Measurements from ENCODE around the gene LARGE1.

The LARGE1 gene

DNA sequence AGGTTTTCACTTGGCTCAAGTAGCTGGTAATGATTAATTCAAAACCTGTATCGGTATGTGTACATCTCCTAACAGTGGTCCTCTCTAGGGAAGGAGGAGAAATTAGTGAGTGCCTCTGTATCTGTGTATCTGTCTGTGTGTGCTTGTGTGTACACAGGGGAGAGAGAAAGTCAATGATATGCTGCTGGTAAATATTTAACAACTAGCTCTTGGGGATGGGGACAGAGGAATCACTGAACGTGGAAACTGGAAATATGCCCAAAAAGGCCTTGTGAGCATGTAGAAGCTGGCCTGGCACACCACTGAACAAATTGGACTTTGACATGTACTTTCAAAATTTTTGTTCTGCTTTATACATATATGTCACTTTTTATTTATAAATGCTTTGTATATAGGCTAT is 648.1 kb downstream of the LARGE1 start:
- TF ChIP-seq REST (IDR thresholded peaks at IDR 0.05; ENCODE audit: low read depth): no peak
- no peak for TF ChIP-seq FOXM1 (IDR thresholded peaks at IDR 0.05; ENCODE audit: borderline replicate concordance, low read depth)
- TF ChIP-seq USF1 (IDR thresholded peaks at IDR 0.05): no peak
- TF ChIP-seq CEBPB (IDR thresholded peaks at IDR 0.05): no peak
- no peak for TF ChIP-seq YY1 (IDR thresholded peaks at IDR 0.05; ENCODE audit: low read depth)
- TF ChIP-seq CREB1 (IDR thresholded peaks at IDR 0.05; ENCODE audit: low read depth): no peak
- no peak for TF ChIP-seq RAD21 (IDR thresholded peaks at IDR 0.05; ENCODE audit: low read depth)
- no peak for TF ChIP-seq TAF1 (IDR thresholded peaks at IDR 0.05; ENCODE audit: low read depth)
- no peak for TF ChIP-seq NFIC (IDR thresholded peaks at IDR 0.05)
- TF ChIP-seq TEAD4 (IDR thresholded peaks at IDR 0.05): no peak
- no peak for TF ChIP-seq ZBTB7A (IDR thresholded peaks at IDR 0.05; ENCODE audit: low read depth)
- TF ChIP-seq EP300 (IDR thresholded peaks at IDR 0.05; ENCODE audit: borderline replicate concordance): no peak
- no peak for TF ChIP-seq MAX (IDR thresholded peaks at IDR 0.05)
- TF ChIP-seq EGR1 (IDR thresholded peaks at IDR 0.05): no peak
- TF ChIP-seq TCF12 (IDR thresholded peaks at IDR 0.05; ENCODE audit: low read depth): no peak

- TF ChIP-seq MAX (IDR thresholded peaks at IDR 0.05): no peak
- TF ChIP-seq EGR1 (IDR thresholded peaks at IDR 0.05): no peak
- no peak for TF ChIP-seq REST (IDR thresholded peaks at IDR 0.05; ENCODE audit: low read depth)
- no peak for TF ChIP-seq TAF1 (IDR thresholded peaks at IDR 0.05; ENCODE audit: low read depth)
- no peak for TF ChIP-seq TCF12 (IDR thresholded peaks at IDR 0.05; ENCODE audit: low read depth)
- TF ChIP-seq CREB1 (IDR thresholded peaks at IDR 0.05; ENCODE audit: low read depth): no peak
- no peak for TF ChIP-seq USF1 (IDR thresholded peaks at IDR 0.05)
These were observed 648.7 kb downstream of the LARGE1 start for GRCh38 chr22:33271390-33272161.

GRCh38 chr22:33270596-33270995 is 649.7 kb downstream of the LARGE1 start:
- no peak for TF ChIP-seq CEBPB (IDR thresholded peaks at IDR 0.05)
- no peak for TF ChIP-seq NFIC (IDR thresholded peaks at IDR 0.05)
- TF ChIP-seq EP300 (IDR thresholded peaks at IDR 0.05; ENCODE audit: borderline replicate concordance): no peak
- no peak for TF ChIP-seq FOXM1 (IDR thresholded peaks at IDR 0.05; ENCODE audit: borderline replicate concordance, low read depth)
- TF ChIP-seq MAX (IDR thresholded peaks at IDR 0.05): no peak

- no peak for TF ChIP-seq EGR1 (IDR thresholded peaks at IDR 0.05)
- TF ChIP-seq NFIC (IDR thresholded peaks at IDR 0.05): no peak
- no peak for TF ChIP-seq MAX (IDR thresholded peaks at IDR 0.05)
- no peak for TF ChIP-seq REST (IDR thresholded peaks at IDR 0.05; ENCODE audit: low read depth)
- no peak for TF ChIP-seq TEAD4 (IDR thresholded peaks at IDR 0.05)
- TF ChIP-seq FOXM1 (IDR thresholded peaks at IDR 0.05; ENCODE audit: borderline replicate concordance, low read depth): no peak
- no peak for TF ChIP-seq CREB1 (IDR thresholded peaks at IDR 0.05; ENCODE audit: low read depth)
- TF ChIP-seq RAD21 (IDR thresholded peaks at IDR 0.05; ENCODE audit: low read depth): no peak
- no peak for TF ChIP-seq USF1 (IDR thresholded peaks at IDR 0.05)
- no peak for TF ChIP-seq YY1 (IDR thresholded peaks at IDR 0.05; ENCODE audit: low read depth)
- TF ChIP-seq CEBPB (IDR thresholded peaks at IDR 0.05): no peak
- no peak for TF ChIP-seq ZBTB7A (IDR thresholded peaks at IDR 0.05; ENCODE audit: low read depth)
- no peak for TF ChIP-seq TCF12 (IDR thresholded peaks at IDR 0.05; ENCODE audit: low read depth)
- no peak for TF ChIP-seq EP300 (IDR thresholded peaks at IDR 0.05; ENCODE audit: borderline replicate concordance)
- TF ChIP-seq TAF1 (IDR thresholded peaks at IDR 0.05; ENCODE audit: low read depth): no peak
These were observed 658.6 kb downstream of the LARGE1 start for GRCh38 chr22:33261699-33262098.
